ENCODE measurements around the gene EDDM13. TPM values are rescaled to one million over a fixed set of nuclear protein-coding genes. Genes with fewer than 3 reads are reported as not detected.

The EDDM13 gene
- total and polyA plus RNA-seq, 10 of the 15 experiments (the other 5 are each of a cell fraction or from before 2014, with no cell fraction given) = 0.15 to 0.37 TPM; not detected in 8

- no peak for TF ChIP-seq POLR2A (IDR thresholded peaks at IDR 0.05; ENCODE audit: low read depth, low read length)
- no peak for TF ChIP-seq NFYA (IDR thresholded peaks at IDR 0.05; ENCODE audit: borderline replicate concordance, low read depth, low read length)
- no peak for TF ChIP-seq HCFC1 (IDR thresholded peaks at IDR 0.05; ENCODE audit: low read length)
- no peak for TF ChIP-seq ASH2L (IDR thresholded peaks at IDR 0.05; ENCODE audit: borderline replicate concordance, low read depth)
- TF ChIP-seq MTA2 (IDR thresholded peaks at IDR 0.05; ENCODE audit: low read depth) = no peak
- no peak for TF ChIP-seq SUZ12 (IDR thresholded peaks at IDR 0.05; ENCODE audit: unreplicated experiment)
- TF ChIP-seq, protein P1, sequence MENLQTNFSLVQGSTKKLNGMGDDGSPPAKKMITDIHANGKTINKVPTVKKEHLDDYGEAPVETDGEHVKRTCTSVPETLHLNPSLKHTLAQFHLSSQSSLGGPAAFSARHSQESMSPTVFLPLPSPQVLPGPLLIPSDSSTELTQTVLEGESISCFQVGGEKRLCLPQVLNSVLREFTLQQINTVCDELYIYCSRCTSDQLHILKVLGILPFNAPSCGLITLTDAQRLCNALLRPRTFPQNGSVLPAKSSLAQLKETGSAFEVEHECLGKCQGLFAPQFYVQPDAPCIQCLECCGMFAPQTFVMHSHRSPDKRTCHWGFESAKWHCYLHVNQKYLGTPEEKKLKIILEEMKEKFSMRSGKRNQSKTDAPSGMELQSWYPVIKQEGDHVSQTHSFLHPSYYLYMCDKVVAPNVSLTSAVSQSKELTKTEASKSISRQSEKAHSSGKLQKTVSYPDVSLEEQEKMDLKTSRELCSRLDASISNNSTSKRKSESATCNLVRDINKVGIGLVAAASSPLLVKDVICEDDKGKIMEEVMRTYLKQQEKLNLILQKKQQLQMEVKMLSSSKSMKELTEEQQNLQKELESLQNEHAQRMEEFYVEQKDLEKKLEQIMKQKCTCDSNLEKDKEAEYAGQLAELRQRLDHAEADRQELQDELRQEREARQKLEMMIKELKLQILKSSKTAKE (IDR thresholded peaks at IDR 0.05; ENCODE audit: low read depth, poor library complexity, severe bottlenecking) = no peak
- TF ChIP-seq RB1 (IDR thresholded peaks at IDR 0.05; ENCODE audit: borderline replicate concordance) = no peak
- TF ChIP-seq, protein P2, sequence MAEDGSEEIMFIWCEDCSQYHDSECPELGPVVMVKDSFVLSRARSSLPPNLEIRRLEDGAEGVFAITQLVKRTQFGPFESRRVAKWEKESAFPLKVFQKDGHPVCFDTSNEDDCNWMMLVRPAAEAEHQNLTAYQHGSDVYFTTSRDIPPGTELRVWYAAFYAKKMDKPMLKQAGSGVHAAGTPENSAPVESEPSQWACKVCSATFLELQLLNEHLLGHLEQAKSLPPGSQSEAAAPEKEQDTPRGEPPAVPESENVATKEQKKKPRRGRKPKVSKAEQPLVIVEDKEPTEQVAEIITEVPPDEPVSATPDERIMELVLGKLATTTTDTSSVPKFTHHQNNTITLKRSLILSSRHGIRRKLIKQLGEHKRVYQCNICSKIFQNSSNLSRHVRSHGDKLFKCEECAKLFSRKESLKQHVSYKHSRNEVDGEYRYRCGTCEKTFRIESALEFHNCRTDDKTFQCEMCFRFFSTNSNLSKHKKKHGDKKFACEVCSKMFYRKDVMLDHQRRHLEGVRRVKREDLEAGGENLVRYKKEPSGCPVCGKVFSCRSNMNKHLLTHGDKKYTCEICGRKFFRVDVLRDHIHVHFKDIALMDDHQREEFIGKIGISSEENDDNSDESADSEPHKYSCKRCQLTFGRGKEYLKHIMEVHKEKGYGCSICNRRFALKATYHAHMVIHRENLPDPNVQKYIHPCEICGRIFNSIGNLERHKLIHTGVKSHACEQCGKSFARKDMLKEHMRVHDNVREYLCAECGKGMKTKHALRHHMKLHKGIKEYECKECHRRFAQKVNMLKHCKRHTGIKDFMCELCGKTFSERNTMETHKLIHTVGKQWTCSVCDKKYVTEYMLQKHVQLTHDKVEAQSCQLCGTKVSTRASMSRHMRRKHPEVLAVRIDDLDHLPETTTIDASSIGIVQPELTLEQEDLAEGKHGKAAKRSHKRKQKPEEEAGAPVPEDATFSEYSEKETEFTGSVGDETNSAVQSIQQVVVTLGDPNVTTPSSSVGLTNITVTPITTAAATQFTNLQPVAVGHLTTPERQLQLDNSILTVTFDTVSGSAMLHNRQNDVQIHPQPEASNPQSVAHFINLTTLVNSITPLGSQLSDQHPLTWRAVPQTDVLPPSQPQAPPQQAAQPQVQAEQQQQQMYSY (CRISPR knock-in tag; IDR thresholded peaks at IDR 0.05) = no peak
- TF ChIP-seq ZNF207 (IDR thresholded peaks at IDR 0.05; ENCODE audit: borderline replicate concordance) = no peak
- TF ChIP-seq PML (IDR thresholded peaks at IDR 0.05; ENCODE audit: low read length) = no peak
- 94% methylated on average over 8 of the region's 8 CpGs for WGBS (ENCODE audit: insufficient coverage, insufficient replicate concordance, low lambda C conversion rate, missing lambda C conversion rate)
- CTCF ChIA-PET = interaction anchor here (0.6 to 10.4 kb wide), 23 partner anchors 8 to 656 kb away, joined by 3 to 88 read pairs (median 5); partner anchors contain the start of gene ZNF787
- no peaks in the 10 kb centered on the region for H3K79me2 ChIP-seq (ENCODE audit: control insufficient read depth, insufficient read depth, low read length)
- DNase-seq (ENCODE audit: low read depth, low spot score) (no peak), ATAC-seq (no peak), FAIRE-seq (no peak)
- SMC1A ChIA-PET (ENCODE audit: uncharacterized antibody, unreplicated experiment) = interaction anchor here (0.8 to 1.8 kb wide), 2 partner anchors 23 to 244 kb away, joined by 3 to 10 read pairs; no protein-coding TSS in a partner anchor
- no peaks in the 10 kb centered on the region for H4K20me1 ChIP-seq (ENCODE audit: control insufficient read depth, insufficient read depth)
- no peak overlapping the region for H3K4me3 ChIP-seq
- BruUV-seq (replicated peaks) = no TSS peak
- H3K27ac ChIP-seq (ENCODE audit: control insufficient read depth, insufficient read depth) = no peak overlapping the region
- H3K4me1 ChIP-seq (ENCODE audit: control insufficient read depth, insufficient read depth, low read length) = peaks cover 3% of the 10 kb centered on the region
- H3K27me3 ChIP-seq (replicated peaks in 1 of 2; ENCODE audit: control insufficient read depth in 2 of 2, insufficient read depth in 2 of 2, low read length in 1 of 2) = no peaks in the 10 kb centered on the region
- in situ Hi-C loops (cut with MboI) = loop anchor here (5.0 kb wide), 1 partner anchor 658 kb away; no protein-coding TSS in a partner anchor
- POLR2A ChIA-PET = no interaction called here
- RAD21 ChIA-PET (ENCODE audit: unreplicated experiment) = interaction anchor here (1.5 to 1.8 kb wide), 2 partner anchors 23 to 58 kb away, joined by 13 to 21 read pairs; no protein-coding TSS in a partner anchor
- H3K9me3 ChIP-seq (replicated peaks; ENCODE audit: control insufficient read depth, insufficient read depth, low read length) = no peaks in the 10 kb centered on the region; the same call in 2 of the 3 replicates
- H3K36me3 ChIP-seq (ENCODE audit: control insufficient read depth in 2 of 2, insufficient read depth in 2 of 2, low read length in 1 of 2) = peaks cover 0 to 4% of the 10 kb centered on the region in 2 experiments; a peak in 1 of 4 replicates
- intact Hi-C loops (cut with micrococcal nuclease; ENCODE audit: unreplicated experiment) = no loop called here
- H2AFZ ChIP-seq (ENCODE audit: control insufficient read depth, low read depth, low read length) = no peak overlapping the region
- H3K4me2 ChIP-seq (ENCODE audit: control insufficient read depth, insufficient read depth) = no peak overlapping the region
- H3K9ac ChIP-seq (ENCODE audit: control insufficient read depth, insufficient read depth, low read length) = no peak overlapping the region
Observed at GRCh38 chr19:56310462-56310861, 37.9 kb downstream of the EDDM13 start.
